ENCODE data around the gene ZRANB3.

ZRANB3 gene

GRCh38 chr2:135190799-135191198 lies 340.2 kb downstream of the ZRANB3 start:
- TF ChIP-seq CTCF (IDR thresholded peaks at IDR 0.05; ENCODE audit: low read depth, low read length), result no peak
- no peak overlapping the region for H3K4me3 ChIP-seq (replicated peaks in 1 of 2; ENCODE audit: low read depth in 2 of 2, low read length in 2 of 2)
- peak in 1 of 2 donors; percentile 22 for DNase-seq (ENCODE audit: low read depth in 2 of 2)

- no peak overlapping the region for H3K4me3 ChIP-seq (replicated peaks in 1 of 2; ENCODE audit: low read depth in 2 of 2, low read length in 2 of 2)
- TF ChIP-seq CTCF (IDR thresholded peaks at IDR 0.05; ENCODE audit: low read depth, low read length), result no peak
- DNase-seq (ENCODE audit: low read depth in 2 of 2), result no peak
These were observed 341.9 kb downstream of the ZRANB3 start for GRCh38 chr2:135189148-135189547.

- no peak for TF ChIP-seq CTCF (IDR thresholded peaks at IDR 0.05; ENCODE audit: low read depth, low read length)
- H3K4me3 ChIP-seq (replicated peaks in 1 of 2; ENCODE audit: low read depth in 2 of 2, low read length in 2 of 2), result no peak overlapping the region
- no peak for DNase-seq (ENCODE audit: low read depth in 2 of 2)
These were observed 343.7 kb downstream of the ZRANB3 start for GRCh38 chr2:135187270-135187669.

DNA sequence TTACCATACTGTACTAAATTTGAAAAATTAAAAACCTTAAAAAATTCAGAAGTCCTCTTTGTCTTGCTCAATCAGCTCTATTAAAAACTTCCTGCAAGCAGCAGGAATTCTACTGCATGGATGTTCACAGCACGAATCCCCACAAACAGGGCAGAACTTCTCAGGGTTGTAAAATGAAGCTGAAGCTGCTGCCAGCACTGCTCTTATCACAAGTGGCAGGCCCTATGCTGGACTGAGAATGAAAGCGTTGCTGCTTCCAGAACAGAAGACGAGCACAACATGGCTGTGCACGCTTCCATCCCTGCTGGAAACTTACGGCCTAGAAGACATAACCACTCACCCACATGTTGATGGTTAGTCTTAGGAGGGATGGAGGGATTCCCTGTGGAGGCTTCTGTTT lies 345.0 kb downstream of the ZRANB3 start:
- peak in 1 of 2 donors; percentile 16 for DNase-seq (ENCODE audit: low read depth in 2 of 2)
- no peak for TF ChIP-seq CTCF (IDR thresholded peaks at IDR 0.05; ENCODE audit: low read depth, low read length)
- no peak overlapping the region for H3K4me3 ChIP-seq (replicated peaks in 1 of 2; ENCODE audit: low read depth in 2 of 2, low read length in 2 of 2)

- peak in 1 of 2 donors; percentile 20 for DNase-seq (ENCODE audit: low read depth in 2 of 2)
- no peak overlapping the region for H3K4me3 ChIP-seq (replicated peaks in 1 of 2; ENCODE audit: low read depth in 2 of 2, low read length in 2 of 2)
- TF ChIP-seq CTCF (IDR thresholded peaks at IDR 0.05; ENCODE audit: low read depth, low read length), result no peak
These were observed 347.2 kb downstream of the ZRANB3 start for GRCh38 chr2:135183822-135184221.

DNA sequence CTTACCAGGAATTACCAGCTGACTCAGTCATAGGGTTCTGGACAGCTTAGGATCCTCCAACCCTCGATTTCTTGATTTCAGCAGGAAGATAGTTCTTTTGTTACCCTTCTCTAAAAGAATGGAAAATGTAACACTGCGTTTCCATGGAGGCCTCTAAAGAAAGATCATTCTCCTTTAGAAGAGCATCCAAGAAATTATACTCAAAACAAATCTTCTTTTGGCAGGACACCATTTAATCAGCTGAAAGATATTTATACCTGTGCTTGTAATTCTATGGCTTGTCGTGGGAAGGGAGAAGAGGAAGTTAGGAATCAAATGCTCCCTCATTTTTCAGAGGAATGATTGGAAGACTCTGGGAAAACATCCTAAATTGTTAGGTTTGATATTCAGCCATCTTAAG lies 348.4 kb downstream of the ZRANB3 start:
- DNase-seq (ENCODE audit: low read depth in 2 of 2), result no peak
- H3K4me3 ChIP-seq (replicated peaks in 1 of 2; ENCODE audit: low read depth in 2 of 2, low read length in 2 of 2), result no peak overlapping the region
- no peak for TF ChIP-seq CTCF (IDR thresholded peaks at IDR 0.05; ENCODE audit: low read depth, low read length)

GRCh38 chr2:135182190-135182589 lies 348.8 kb downstream of the ZRANB3 start:
- TF ChIP-seq CTCF (IDR thresholded peaks at IDR 0.05; ENCODE audit: low read depth, low read length), result no peak

More at GRCh38 chr2:135182190-135182589, 348.8 kb downstream of the ZRANB3 start:
- no peak for DNase-seq (ENCODE audit: low read depth in 2 of 2)
- H3K4me3 ChIP-seq (replicated peaks in 1 of 2; ENCODE audit: low read depth in 2 of 2, low read length in 2 of 2), result no peak overlapping the region
